ENCODE measurements around the gene FAF2.

Gene FAF2

GRCh38 chr5:176527246-176528222 is 79.3 kb downstream of the FAF2 start:
- Histone ChIP-seq H3K27me3 (ENCODE audit: control insufficient read depth, insufficient read depth, low read length) (no peaks in the 10 kb centered on the region), H3K36me3 (ENCODE audit: control insufficient read depth, insufficient read depth, low read length) (no peaks in the 10 kb centered on the region), H3K4me2 (ENCODE audit: low read length) (no peak overlapping the region), H3K27ac (no peak overlapping the region), H3K4me3 (ENCODE audit: low read depth, low read length) (no peak overlapping the region), H2AFZ (no peak overlapping the region), H3K4me1 (no peaks in the 10 kb centered on the region), H3K9me3 (ENCODE audit: control insufficient read depth, low read length) (no peaks in the 10 kb centered on the region), H3K9ac (no peak overlapping the region), H3K79me2 (no peaks in the 10 kb centered on the region)
- TF ChIP-seq CTCF (IDR thresholded peaks at IDR 0.05) = no peak

GRCh38 chr5:176528301-176528700 is 80.1 kb downstream of the FAF2 start:
- H3K27me3 ChIP-seq (ENCODE audit: control insufficient read depth, insufficient read depth, low read length) = no peaks in the 10 kb centered on the region
- no peaks in the 10 kb centered on the region for H3K4me1 ChIP-seq
- H3K27ac ChIP-seq = no peak overlapping the region

GRCh38 chr5:176528761-176529115 is 80.6 kb downstream of the FAF2 start:
- TF ChIP-seq CTCF (IDR thresholded peaks at IDR 0.05) = no peak
- no peak overlapping the region for H3K9ac ChIP-seq
- H2AFZ ChIP-seq = no peak overlapping the region
- no peak overlapping the region for H3K4me2 ChIP-seq (ENCODE audit: low read length)
- no peaks in the 10 kb centered on the region for H3K36me3 ChIP-seq (ENCODE audit: control insufficient read depth, insufficient read depth, low read length)
- no peaks in the 10 kb centered on the region for H3K9me3 ChIP-seq (ENCODE audit: control insufficient read depth, low read length)
- no peak overlapping the region for H3K27ac ChIP-seq
- H3K4me3 ChIP-seq (ENCODE audit: low read depth, low read length) = no peak overlapping the region
- H3K27me3 ChIP-seq (ENCODE audit: control insufficient read depth, insufficient read depth, low read length) = no peaks in the 10 kb centered on the region
- H3K79me2 ChIP-seq = peaks cover 7% of the 10 kb centered on the region
- H3K4me1 ChIP-seq = peaks cover 3% of the 10 kb centered on the region

More at GRCh38 chr5:176528301-176528700, 80.1 kb downstream of the FAF2 start:
- Histone ChIP-seq H3K9ac (no peak overlapping the region), H3K9me3 (ENCODE audit: control insufficient read depth, low read length) (no peaks in the 10 kb centered on the region), H3K36me3 (ENCODE audit: control insufficient read depth, insufficient read depth, low read length) (no peaks in the 10 kb centered on the region), H3K4me2 (ENCODE audit: low read length) (no peak overlapping the region), H2AFZ (no peak overlapping the region), H3K4me3 (ENCODE audit: low read depth, low read length) (no peak overlapping the region), H3K79me2 (peaks cover 3% of the 10 kb centered on the region)
- no peak for TF ChIP-seq CTCF (IDR thresholded peaks at IDR 0.05)

GRCh38 chr5:176529116-176529740 is 81.0 kb downstream of the FAF2 start:
- Histone ChIP-seq H3K4me3 (ENCODE audit: low read depth, low read length) (no peak overlapping the region), H3K4me1 (peaks cover 8% of the 10 kb centered on the region), H3K9ac (no peak overlapping the region), H2AFZ (no peak overlapping the region), H3K36me3 (ENCODE audit: control insufficient read depth, insufficient read depth, low read length) (no peaks in the 10 kb centered on the region), H3K27ac (no peak overlapping the region), H3K4me2 (ENCODE audit: low read length) (no peak overlapping the region), H3K27me3 (ENCODE audit: control insufficient read depth, insufficient read depth, low read length) (no peaks in the 10 kb centered on the region), H3K79me2 (peaks cover 7% of the 10 kb centered on the region), H3K9me3 (ENCODE audit: control insufficient read depth, low read length) (no peaks in the 10 kb centered on the region)
- no peak for TF ChIP-seq CTCF (IDR thresholded peaks at IDR 0.05)

Measured in parathyroid adenoma (tissue), 2 donors.